IMR-90 (cell line): ENCODE results near the gene SEH1L. TPM values are rescaled to one million over a fixed set of nuclear protein-coding genes. Genes with fewer than 3 reads are reported as not detected.

Experiments used
- ATAC-seq: fragments of 200-7000 bp; cut with Tn5 transposase; 2 replicates; pipeline ENCODE4 v1.9.1; 2020; ENCODE audit warnings: low read depth, mild to moderate bottlenecking, moderate library complexity
- BruUV-seq: library from RNA; stranded (reverse); fragments of 400-500 nt; replicated peaks from 2 replicates; lab custom pipeline; 2021; lab: Mats Ljungman, UMichigan
- CTCF ChIA-PET: fragments of 300-600 bp; formaldehyde crosslinking; extraction: SDS; loops from one replicate; lab custom pipeline; 2021; ENCODE audit warnings: antibody characterized with exemption; lab: Yijun Ruan, JAX
- POLR2A ChIA-PET: fragments of 300-600 bp; sonication (Branson Sonifier 250); formaldehyde crosslinking; loops from one replicate; lab custom pipeline; 2022; ENCODE audit warnings: antibody characterized with exemption; ENCODE audit not compliant: unreplicated experiment; lab: Charles Lee
- DNase-seq: peaks from one replicate; pipeline ENCODE4 v3.0.0; 2013
- H2AFZ ChIP-seq: replicated peaks from 2 replicates; pipeline ENCODE3; 2013; ENCODE audit warnings: low read length, mild to moderate bottlenecking; ENCODE audit not compliant: poor library complexity
- H2AK5ac ChIP-seq: 2 replicates; pipeline ENCODE4 v1.6.1; 2013; ENCODE audit warnings: low read depth, low read length, inconsistent platforms
- H2AK9ac ChIP-seq: replicated peaks from 2 replicates; pipeline ENCODE3; 2013; ENCODE audit warnings: mild to moderate bottlenecking, low read depth, low read length, moderate library complexity; ENCODE audit not compliant: poor library complexity
- H2BK120ac ChIP-seq: 2 replicates; pipeline ENCODE4 v1.6.1; 2013; ENCODE audit warnings: low read depth, low read length, inconsistent platforms
- H2BK15ac ChIP-seq: 3 replicates; pipeline ENCODE4 v1.6.1; 2013; ENCODE audit warnings: low read depth, low read length, inconsistent platforms
- H2BK20ac ChIP-seq: 2 replicates; pipeline ENCODE4 v1.6.1; 2013; ENCODE audit warnings: low read depth, mild to moderate bottlenecking, inconsistent platforms, low read length, moderate library complexity
- H2BK5ac ChIP-seq: 2 replicates; pipeline ENCODE4 v1.6.1; 2013; ENCODE audit warnings: mild to moderate bottlenecking, low read depth, low read length, inconsistent platforms; ENCODE audit not compliant: poor library complexity, severe bottlenecking
- H3K14ac ChIP-seq: replicated peaks from 2 replicates; pipeline ENCODE4 v1.6.1; 2013; ENCODE audit warnings: low read depth, low read length, inconsistent platforms
- H3K18ac ChIP-seq: 2 replicates; pipeline ENCODE4 v1.6.1; 2013; ENCODE audit warnings: low read depth, low read length, control low read depth
- H3K23ac ChIP-seq: 2 replicates; pipeline ENCODE4 v1.6.1; 2013; ENCODE audit warnings: low read depth, low read length, inconsistent platforms
- H3K27ac ChIP-seq: 2 replicates; pipeline ENCODE4 v1.5.1; 2013; ENCODE audit warnings: mild to moderate bottlenecking, control low read depth, low read length; ENCODE audit not compliant: insufficient read depth
- H3K27me3 ChIP-seq: 2 replicates; pipeline ENCODE4 v1.6.1; 2013; ENCODE audit warnings: low read length; ENCODE audit not compliant: control insufficient read depth, insufficient read depth
- H3K36me3 ChIP-seq: 2 replicates; pipeline ENCODE4 v1.6.1; 2013; ENCODE audit warnings: low read length, mixed read lengths; ENCODE audit not compliant: control insufficient read depth, insufficient read depth
- H3K4ac ChIP-seq: 2 replicates; pipeline ENCODE4 v1.6.1; 2013; ENCODE audit warnings: low read depth, low read length, inconsistent platforms
- H3K4me1 ChIP-seq: 2 replicates; pipeline ENCODE4 v1.6.1; 2013; ENCODE audit warnings: low read length, mixed read lengths; ENCODE audit not compliant: control insufficient read depth, insufficient read depth
- H3K4me2 ChIP-seq: 2 replicates; pipeline ENCODE4 v1.6.1; 2013; ENCODE audit warnings: low read depth, mild to moderate bottlenecking, control low read depth, low read length, moderate library complexity
- H3K4me3 ChIP-seq: 2 replicates; pipeline ENCODE4 v1.5.1; 2013; ENCODE audit warnings: low read depth, mild to moderate bottlenecking, control low read depth, low read length, moderate library complexity; ENCODE audit not compliant: insufficient read depth
- H3K56ac ChIP-seq: 2 replicates; pipeline ENCODE4 v1.6.1; 2013; ENCODE audit warnings: low read length, inconsistent platforms; ENCODE audit not compliant: insufficient read depth; ENCODE audit errors: extremely low read depth
- H3K79me1 ChIP-seq, 2 experiments: 2 replicates each; pipeline ENCODE4 v1.6.1; 2013; ENCODE audit warnings: low read length in 2 of 2, inconsistent platforms in 1 of 2, low read depth in 1 of 2
- H3K9ac ChIP-seq: 2 replicates; pipeline ENCODE4 v1.6.1; 2013; ENCODE audit warnings: low read depth, low read length, control low read depth
- H3K9me1 ChIP-seq: 2 replicates; pipeline ENCODE4 v1.6.1; 2013; ENCODE audit warnings: low read length, inconsistent platforms; ENCODE audit not compliant: insufficient read depth
- H3K9me3 ChIP-seq: 2 replicates; pipeline ENCODE4 v1.6.1; 2013; ENCODE audit warnings: low read length; ENCODE audit not compliant: control insufficient read depth, insufficient read depth
- H4K20me1 ChIP-seq: 2 replicates; pipeline ENCODE4 v1.6.1; 2013; ENCODE audit warnings: low read length, inconsistent platforms; ENCODE audit not compliant: insufficient read depth
- H4K5ac ChIP-seq: 2 replicates; pipeline ENCODE4 v1.6.1; 2013; ENCODE audit warnings: mild to moderate bottlenecking, low read depth, low read length, control low read depth
- H4K8ac ChIP-seq, 2 experiments: 2 replicates each; pipeline ENCODE4 v1.6.1; 2013; ENCODE audit warnings: low read depth in 2 of 2, low read length in 2 of 2, control low read depth in 1 of 2, inconsistent platforms in 1 of 2
- H4K91ac ChIP-seq: 2 replicates; pipeline ENCODE4 v1.6.1; 2013; ENCODE audit warnings: low read depth, low read length, inconsistent platforms; ENCODE audit not compliant: insufficient read depth
- MXI1 ChIP-seq: IDR thresholded peaks from 2 replicates; pipeline ENCODE4 v1.6.1; 2012; ENCODE audit warnings: low read depth, mild to moderate bottlenecking, low read length, moderate library complexity, borderline replicate concordance
- SMC3 ChIP-seq: fragments of 150-350 bp; IDR thresholded peaks from 2 replicates; pipeline ENCODE4 v1.6.1; 2016; ENCODE audit warnings: low read depth, mild to moderate bottlenecking, antibody characterized with exemption, low read length, moderate library complexity
- WGBS, 2 experiments: methylation state at CpG; one replicate each; pipeline versions ENCODE4 v1.1.5 to v1.1.7; 2013; ENCODE audit warnings: missing lambda C conversion rate in 2 of 2; ENCODE audit not compliant: insufficient read length in 1 of 2; ENCODE audit errors: extremely low coverage in 2 of 2; 5-methylcytosine and 5-hydroxymethylcytosine counted together
- dilution Hi-C: fragments of 300-500 bp; cut with HindIII; formaldehyde crosslinking; loops from one replicate; pipeline ENCODE4 v1.14.3; 2018; ENCODE audit warnings: low sequenced_read_pairs; ENCODE audit not compliant: unreplicated experiment
- in situ Hi-C: fragments of 300-500 bp; cut with MboI; formaldehyde crosslinking; loops from 3 replicates; pipeline ENCODE4 v1.14.3; 2019; ENCODE audit warnings: low sequenced_read_pairs, inconsistent platforms, mixed read lengths
- intact Hi-C: fragments of 100-400 bp; cut with micrococcal nuclease; formaldehyde crosslinking; loops from 2 replicates; pipeline ENCODE4 v1.10.0; 2022
- polyA plus RNA-seq, 3 experiments: library from polyadenylated mRNA; depleted of rRNA; stranded (reverse); fragments of >200 nt; gene quantifications; 2 replicates each; pipeline ENCODE4 v1.2.3, GENCODE V29; 2012; ENCODE audit warnings: low replicate concordance in 1 of 3
- total RNA-seq: library from RNA; depleted of rRNA; stranded (reverse); fragments of >200 nt; gene quantifications from 2 replicates; pipeline ENCODE4 v1.2.3, GENCODE V29; 2012
- TF ChIP-seq, protein P1 (sequence below): fragments of 150-350 bp; IDR thresholded peaks from 2 replicates; pipeline ENCODE4 v1.6.1; 2016; ENCODE audit warnings: low read depth, mild to moderate bottlenecking, low read length, moderate library complexity, borderline replicate concordance

Gene SEH1L
- total and polyA plus RNA-seq, 2 of the 4 experiments (the other 2 are of a cell fraction): 27.6 to 45.5 TPM

DNA sequence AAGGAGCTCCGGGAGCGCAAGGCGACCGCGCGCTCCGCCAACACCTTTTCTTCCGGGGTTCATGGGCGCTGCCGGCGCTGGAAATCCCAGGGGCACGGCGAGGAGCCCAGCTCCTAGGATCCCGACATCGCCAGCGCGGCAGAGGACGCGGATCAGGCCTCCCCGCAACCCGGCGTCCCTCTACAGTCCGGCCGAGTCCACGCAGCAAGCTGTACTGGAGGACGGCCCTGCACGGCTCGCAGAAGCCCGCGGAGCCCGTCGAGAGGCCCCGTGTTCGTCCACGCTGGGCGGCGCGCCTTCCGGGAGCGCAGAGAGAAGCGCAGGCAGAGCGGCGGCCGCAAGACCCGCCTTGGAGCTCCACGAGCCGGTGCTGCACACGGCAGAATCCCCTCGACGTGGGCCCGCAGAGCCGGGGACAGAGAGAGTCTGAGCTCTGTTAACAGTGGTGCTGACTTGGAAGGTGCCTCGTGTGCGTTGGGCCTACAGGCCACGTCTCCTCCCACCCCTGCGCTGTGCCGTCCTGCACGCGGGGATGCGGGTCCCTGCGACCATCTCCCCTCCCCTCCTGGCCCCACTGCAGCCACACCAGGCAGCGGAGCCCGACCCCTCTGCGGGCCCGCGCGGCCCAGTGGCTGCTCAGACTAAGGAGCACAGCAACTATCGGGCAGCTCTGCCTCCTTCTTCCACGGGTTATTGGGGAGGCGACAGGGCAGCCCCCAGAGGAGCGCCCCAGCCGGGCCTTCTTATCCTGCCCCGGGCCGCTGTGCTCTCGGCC, 35.7 kb upstream of the SEH1L start:
- no TSS peak for BruUV-seq

More for the DNA sequence above, 35.7 kb upstream of the SEH1L start:
- WGBS, 2 experiments: 63% methylated on average over 18 of the region's 75 CpGs; no CpG with 5 or more reads in 1 of the 2 experiments
- no peak overlapping the region for H2BK120ac ChIP-seq
- no peak overlapping the region for H2AK5ac ChIP-seq
- H3K9ac ChIP-seq: no peak overlapping the region
- in situ Hi-C loops (no loop called here), dilution Hi-C loops (no loop called here), intact Hi-C loops (no loop called here)
- H3K56ac ChIP-seq: no peak overlapping the region
- H2BK5ac ChIP-seq: no peak overlapping the region
- no peak overlapping the region for H3K18ac ChIP-seq
- H3K9me3 ChIP-seq: peaks cover 13% of the 10 kb centered on the region; the same call in 1 of the 2 replicates
- no peak for ATAC-seq
- DNase-seq: no peak
- H3K27ac ChIP-seq: no peak overlapping the region
- no peak overlapping the region for H3K14ac ChIP-seq
- peaks cover 3% of the 10 kb centered on the region; the same call in 1 of the 2 replicates for H4K20me1 ChIP-seq
- ChIA-PET CTCF (interaction anchor here (1.3 kb wide), 1 partner anchor 18 kb away, joined by 3 read pairs; no protein-coding TSS in a partner anchor), POLR2A (no interaction called here)
- no peak overlapping the region for H2BK20ac ChIP-seq
- no peak overlapping the region for H3K23ac ChIP-seq
- H2BK15ac ChIP-seq: no peak overlapping the region
- no peak overlapping the region for H4K91ac ChIP-seq
- peaks cover 1% of the 10 kb centered on the region; the same call in 1 of the 2 replicates for H3K9me1 ChIP-seq
- TF ChIP-seq SMC3 (no peak), MXI1 (no peak)
- TF ChIP-seq, protein P1, sequence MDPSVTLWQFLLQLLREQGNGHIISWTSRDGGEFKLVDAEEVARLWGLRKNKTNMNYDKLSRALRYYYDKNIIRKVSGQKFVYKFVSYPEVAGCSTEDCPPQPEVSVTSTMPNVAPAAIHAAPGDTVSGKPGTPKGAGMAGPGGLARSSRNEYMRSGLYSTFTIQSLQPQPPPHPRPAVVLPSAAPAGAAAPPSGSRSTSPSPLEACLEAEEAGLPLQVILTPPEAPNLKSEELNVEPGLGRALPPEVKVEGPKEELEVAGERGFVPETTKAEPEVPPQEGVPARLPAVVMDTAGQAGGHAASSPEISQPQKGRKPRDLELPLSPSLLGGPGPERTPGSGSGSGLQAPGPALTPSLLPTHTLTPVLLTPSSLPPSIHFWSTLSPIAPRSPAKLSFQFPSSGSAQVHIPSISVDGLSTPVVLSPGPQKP: no peak
- no peak overlapping the region for H4K5ac ChIP-seq
- H3K4me3 ChIP-seq: no peak overlapping the region
- H3K27me3 ChIP-seq: no peaks in the 10 kb centered on the region; the same call in 1 of the 2 replicates
- H3K4me1 ChIP-seq: peaks cover 2% of the 10 kb centered on the region; the same call in 1 of the 2 replicates
- H3K4me2 ChIP-seq: no peak overlapping the region
- no peak overlapping the region for H3K4ac ChIP-seq
- H2AK9ac ChIP-seq: no peak overlapping the region
- H2AFZ ChIP-seq: peak overlapping the region; percentile 65
- no peaks in the 10 kb centered on the region for H3K36me3 ChIP-seq
- H3K79me1 ChIP-seq: no peaks in the 10 kb centered on the region
- no peak overlapping the region for H4K8ac ChIP-seq
